ENCODE results near the gene SCG3.

Gene SCG3

GRCh38 chr15:51718746-51719145 is 37.4 kb downstream of the SCG3 start:
- no peaks in the 10 kb centered on the region for H3K4me1 Mint-ChIP-seq
- no peak for TF ChIP-seq CTCF (IDR thresholded peaks at IDR 0.05; ENCODE audit: unreplicated experiment in 3 of 3)

GRCh38 chr15:51720201-51720995 is 39.1 kb downstream of the SCG3 start:
- H3K4me3 Mint-ChIP-seq, result no peak overlapping the region
- no peak overlapping the region for H3K27ac Mint-ChIP-seq
- H3K9me3 Mint-ChIP-seq, result no peaks in the 10 kb centered on the region
- no peak for TF ChIP-seq CTCF (IDR thresholded peaks at IDR 0.05; ENCODE audit: unreplicated experiment in 3 of 3)
- H3K4me1 Mint-ChIP-seq, result no peaks in the 10 kb centered on the region
- H3K27me3 Mint-ChIP-seq (ENCODE audit: low read depth), result peaks cover 5% of the 10 kb centered on the region
- H3K36me3 Mint-ChIP-seq (ENCODE audit: low read depth), result no peaks in the 10 kb centered on the region

More at GRCh38 chr15:51718746-51719145, 37.4 kb downstream of the SCG3 start:
- H3K27ac Mint-ChIP-seq, result no peak overlapping the region
- no peaks in the 10 kb centered on the region for H3K36me3 Mint-ChIP-seq (ENCODE audit: low read depth)
- no peaks in the 10 kb centered on the region for H3K9me3 Mint-ChIP-seq
- H3K4me3 Mint-ChIP-seq, result no peak overlapping the region
- H3K27me3 Mint-ChIP-seq (ENCODE audit: low read depth), result peaks cover 5% of the 10 kb centered on the region

- Mint-ChIP-seq H3K27me3 (ENCODE audit: low read depth) (peaks cover 5% of the 10 kb centered on the region), H3K4me1 (no peaks in the 10 kb centered on the region), H3K36me3 (ENCODE audit: low read depth) (no peaks in the 10 kb centered on the region), H3K27ac (no peak overlapping the region), H3K9me3 (no peaks in the 10 kb centered on the region), H3K4me3 (no peak overlapping the region)
- TF ChIP-seq CTCF (IDR thresholded peaks at IDR 0.05; ENCODE audit: unreplicated experiment in 3 of 3), result no peak
Observed at GRCh38 chr15:51721199-51721960, 40.1 kb downstream of the SCG3 start.

- Mint-ChIP-seq H3K36me3 (ENCODE audit: low read depth) (no peaks in the 10 kb centered on the region), H3K9me3 (no peaks in the 10 kb centered on the region), H3K4me3 (no peak overlapping the region), H3K27me3 (ENCODE audit: low read depth) (no peaks in the 10 kb centered on the region), H3K4me1 (no peaks in the 10 kb centered on the region), H3K27ac (no peak overlapping the region)
- no peak for TF ChIP-seq CTCF (IDR thresholded peaks at IDR 0.05; ENCODE audit: unreplicated experiment in 3 of 3)
Observed at GRCh38 chr15:51724199-51724598, 42.9 kb downstream of the SCG3 start.

- no peak for TF ChIP-seq CTCF (IDR thresholded peaks at IDR 0.05; ENCODE audit: unreplicated experiment in 3 of 3)
- Mint-ChIP-seq H3K4me3 (no peak overlapping the region), H3K9me3 (no peaks in the 10 kb centered on the region), H3K4me1 (no peaks in the 10 kb centered on the region), H3K36me3 (ENCODE audit: low read depth) (no peaks in the 10 kb centered on the region), H3K27me3 (ENCODE audit: low read depth) (no peaks in the 10 kb centered on the region), H3K27ac (no peak overlapping the region)
Observed at GRCh38 chr15:51724673-51725072, 43.4 kb downstream of the SCG3 start.
